Thoracic aorta (tissue), 2 donors: Measurements from ENCODE around the gene ITPR2. TPM values are rescaled to one million over a fixed set of nuclear protein-coding genes. Genes with fewer than 3 reads are reported as not detected.

Experiments used
- ATAC-seq: fragments of 150-250 bp; one replicate; pipeline ENCODE4 v1.8.0; 2017; ENCODE audit warnings: low read depth; ENCODE audit not compliant: insufficient number of reproducible peaks, low FRiP score
- DNase-seq: peaks from one replicate; pipeline ENCODE4 v3.0.0-alpha.2; 2020; ENCODE audit warnings: low spot score
- H3K27ac ChIP-seq, 2 donors: fragments of 200-600 bp; sonication (generic); 1 replicate in 1 of 2; 2 replicates in 1 of 2; pipeline ENCODE4 v1.5.1; 2016; ENCODE audit warnings: mild to moderate bottlenecking in 2 of 2, moderate library complexity in 2 of 2
- H3K27me3 ChIP-seq: fragments of 200-600 bp; sonication (generic); replicated peaks from 2 replicates; pipeline ENCODE4 v1.6.0; 2016; ENCODE audit warnings: mild to moderate bottlenecking; ENCODE audit not compliant: insufficient read depth
- H3K36me3 ChIP-seq: fragments of 200-600 bp; sonication (generic); one replicate; pipeline ENCODE4 v1.5.1; 2016
- H3K4me1 ChIP-seq, 2 donors: fragments of 200-600 bp; sonication (generic); 1 replicate in 1 of 2; 2 replicates in 1 of 2; pipeline versions ENCODE4 v1.5.1 to v1.6.0; 2016; ENCODE audit warnings: low read depth in 2 of 2, mild to moderate bottlenecking in 1 of 2; ENCODE audit not compliant: control insufficient read depth in 1 of 2
- H3K4me3 ChIP-seq: fragments of 200-600 bp; sonication (generic); 2 replicates; pipeline ENCODE4 v1.5.1; 2016; ENCODE audit warnings: mild to moderate bottlenecking
- H3K9me3 ChIP-seq: fragments of 200-600 bp; sonication (generic); 2 replicates; pipeline ENCODE4 v1.5.1; 2016
- total RNA-seq, 2 donors: library from RNA; depleted of rRNA; stranded (reverse); fragments of >200 nt; gene quantifications; one replicate each; pipeline versions ENCODE4 v1.1.0 to v1.2.3, GENCODE V29; 2016
- TF ChIP-seq, protein P1 (sequence below): fragments of 200-600 bp; sonication (generic); IDR thresholded peaks from one replicate; pipeline ENCODE4 v1.5.1; 2019; ENCODE audit warnings: antibody characterized with exemption

The ITPR2 gene
- total RNA-seq, 2 donors from 2014 or later = 28.3 to 86.3 TPM

DNA sequence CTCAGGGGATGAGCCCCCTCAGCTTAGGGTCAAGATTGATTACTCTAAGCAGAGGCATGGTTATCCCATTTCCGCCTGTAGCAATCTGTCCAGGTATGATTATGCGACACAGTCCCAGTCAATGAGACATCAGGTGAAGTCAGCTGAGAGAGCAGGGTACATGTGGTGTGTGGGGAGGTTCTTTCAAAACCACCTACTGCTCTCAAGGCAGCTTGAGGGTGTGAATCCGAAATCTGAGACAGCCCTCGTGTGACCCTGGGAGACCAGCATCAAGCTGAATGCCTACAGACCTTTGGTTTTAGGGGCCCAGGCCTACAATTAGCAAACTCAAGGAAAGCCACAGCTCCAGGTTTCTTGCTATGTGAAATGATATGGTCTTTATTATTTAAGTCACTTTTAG lies 275.7 kb downstream of the ITPR2 start:
- TF ChIP-seq, protein P1, sequence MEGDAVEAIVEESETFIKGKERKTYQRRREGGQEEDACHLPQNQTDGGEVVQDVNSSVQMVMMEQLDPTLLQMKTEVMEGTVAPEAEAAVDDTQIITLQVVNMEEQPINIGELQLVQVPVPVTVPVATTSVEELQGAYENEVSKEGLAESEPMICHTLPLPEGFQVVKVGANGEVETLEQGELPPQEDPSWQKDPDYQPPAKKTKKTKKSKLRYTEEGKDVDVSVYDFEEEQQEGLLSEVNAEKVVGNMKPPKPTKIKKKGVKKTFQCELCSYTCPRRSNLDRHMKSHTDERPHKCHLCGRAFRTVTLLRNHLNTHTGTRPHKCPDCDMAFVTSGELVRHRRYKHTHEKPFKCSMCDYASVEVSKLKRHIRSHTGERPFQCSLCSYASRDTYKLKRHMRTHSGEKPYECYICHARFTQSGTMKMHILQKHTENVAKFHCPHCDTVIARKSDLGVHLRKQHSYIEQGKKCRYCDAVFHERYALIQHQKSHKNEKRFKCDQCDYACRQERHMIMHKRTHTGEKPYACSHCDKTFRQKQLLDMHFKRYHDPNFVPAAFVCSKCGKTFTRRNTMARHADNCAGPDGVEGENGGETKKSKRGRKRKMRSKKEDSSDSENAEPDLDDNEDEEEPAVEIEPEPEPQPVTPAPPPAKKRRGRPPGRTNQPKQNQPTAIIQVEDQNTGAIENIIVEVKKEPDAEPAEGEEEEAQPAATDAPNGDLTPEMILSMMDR = no peak
- H3K36me3 ChIP-seq = no peaks in the 10 kb centered on the region
- H3K4me1 ChIP-seq = no peaks in the 10 kb centered on the region
- ATAC-seq = no peak
- no peak for DNase-seq
- no peak overlapping the region for H3K4me3 ChIP-seq
- no peak overlapping the region for H3K27ac ChIP-seq
- no peaks in the 10 kb centered on the region for H3K9me3 ChIP-seq
- H3K27me3 ChIP-seq = no peaks in the 10 kb centered on the region

DNA sequence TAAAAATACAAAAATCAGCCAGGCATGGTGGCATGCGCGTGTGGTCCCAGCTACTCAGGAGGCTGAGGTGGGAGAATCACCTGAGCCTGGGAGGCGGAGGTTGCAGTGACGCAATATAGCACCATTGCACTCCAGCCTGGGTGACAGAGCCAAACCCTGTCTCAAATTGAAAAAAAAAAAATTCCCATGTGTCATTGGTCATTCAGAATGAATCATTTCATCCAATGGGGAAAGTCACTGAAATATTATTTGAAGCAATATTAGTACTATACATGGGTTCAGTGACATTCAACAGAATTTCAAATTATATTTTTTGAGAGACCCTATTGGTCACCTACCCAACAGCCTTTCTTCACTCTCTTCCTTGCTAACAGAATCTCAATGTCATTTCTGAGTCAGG lies 276.1 kb downstream of the ITPR2 start:
- no peaks in the 10 kb centered on the region for H3K36me3 ChIP-seq
- H3K27me3 ChIP-seq = no peaks in the 10 kb centered on the region
- H3K27ac ChIP-seq = no peak overlapping the region
- H3K9me3 ChIP-seq = no peaks in the 10 kb centered on the region
- ATAC-seq = no peak
- H3K4me1 ChIP-seq = no peaks in the 10 kb centered on the region
- H3K4me3 ChIP-seq = no peak overlapping the region
- TF ChIP-seq, protein P1 = no peak
- DNase-seq = no peak

DNA sequence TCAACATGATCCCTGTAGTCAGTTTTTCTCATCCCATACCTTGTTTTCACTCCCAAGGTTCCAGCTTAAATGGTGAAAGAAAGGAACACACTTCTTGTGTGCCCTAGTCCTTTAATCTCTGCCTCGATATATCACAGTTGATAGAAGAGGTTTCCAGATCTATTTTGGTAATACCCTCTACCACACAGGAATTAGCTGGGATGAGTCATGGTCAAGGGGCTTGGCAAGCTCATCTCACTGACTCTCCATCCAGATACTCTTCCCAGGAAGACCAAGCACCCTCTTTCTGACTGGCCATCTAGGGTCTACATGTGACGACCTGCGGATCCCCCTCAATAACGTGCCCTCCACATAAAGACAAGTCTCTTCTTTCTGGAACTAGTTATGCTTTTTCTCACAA lies 277.9 kb downstream of the ITPR2 start:
- ATAC-seq (no peak), DNase-seq (no peak)
- no peaks in the 10 kb centered on the region for H3K4me1 ChIP-seq
- no peak overlapping the region for H3K4me3 ChIP-seq
- no peaks in the 10 kb centered on the region for H3K27me3 ChIP-seq
- H3K36me3 ChIP-seq = no peaks in the 10 kb centered on the region
- TF ChIP-seq, protein P1 = no peak
- no peaks in the 10 kb centered on the region for H3K9me3 ChIP-seq
- H3K27ac ChIP-seq = no peak overlapping the region

DNA sequence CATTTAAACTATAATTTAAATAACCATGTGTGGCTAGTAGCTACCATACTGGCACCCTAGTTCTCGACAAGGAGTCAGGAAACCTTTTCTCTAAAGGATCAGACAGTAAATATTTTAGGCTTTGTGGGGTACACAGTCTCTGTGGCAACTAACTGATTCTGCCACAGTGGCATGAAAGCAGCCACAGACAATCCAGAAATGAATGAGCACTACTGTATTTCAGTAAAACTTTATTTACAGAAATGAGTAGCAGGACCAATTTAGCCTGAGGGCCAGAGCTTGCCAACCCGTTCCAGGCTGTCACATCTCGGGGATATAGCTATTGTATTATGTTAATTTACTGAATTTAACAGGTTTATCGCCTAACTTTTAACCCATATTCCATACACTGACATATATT lies 278.7 kb downstream of the ITPR2 start:
- TF ChIP-seq, protein P1 = no peak
- ATAC-seq = no peak
- no peaks in the 10 kb centered on the region for H3K36me3 ChIP-seq
- H3K4me3 ChIP-seq = no peak overlapping the region
- no peaks in the 10 kb centered on the region for H3K27me3 ChIP-seq
- no peak overlapping the region for H3K27ac ChIP-seq
- no peak for DNase-seq
- no peaks in the 10 kb centered on the region for H3K9me3 ChIP-seq
- H3K4me1 ChIP-seq = no peaks in the 10 kb centered on the region

DNA sequence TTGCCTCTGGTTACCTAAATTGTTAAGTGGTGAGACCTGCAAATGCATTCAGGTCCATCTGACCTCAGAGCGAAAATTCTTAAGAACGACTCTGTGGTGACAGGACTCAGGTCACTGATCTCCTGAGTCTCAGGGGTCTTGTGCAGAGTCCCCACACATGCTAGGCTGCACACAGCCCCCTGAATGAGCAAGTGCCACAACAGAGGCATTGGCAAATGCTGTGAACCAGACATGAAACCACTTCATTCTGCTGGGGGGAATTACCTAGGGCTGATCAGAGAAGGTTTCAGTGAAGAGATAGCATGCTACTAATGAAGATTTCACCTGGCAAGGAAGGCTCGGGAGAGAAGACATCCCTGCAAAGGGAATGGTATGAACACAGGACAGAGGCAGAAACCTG lies 281.6 kb downstream of the ITPR2 start:
- H3K27ac ChIP-seq = no peak overlapping the region
- TF ChIP-seq, protein P1 = no peak

More for the DNA sequence above, 281.6 kb downstream of the ITPR2 start:
- no peak for ATAC-seq
- no peaks in the 10 kb centered on the region for H3K4me1 ChIP-seq
- no peaks in the 10 kb centered on the region for H3K36me3 ChIP-seq
- no peak for DNase-seq
- no peaks in the 10 kb centered on the region for H3K27me3 ChIP-seq
- no peak overlapping the region for H3K4me3 ChIP-seq
- no peaks in the 10 kb centered on the region for H3K9me3 ChIP-seq
